Thyroid gland (tissue), 4 donors: Measurements from ENCODE around the gene SLC25A21.

Source experiments
- CTCF ChIP-seq, 6 experiments: fragments of 200-600 bp in 3 of 6; fragments of 450-650 bp in 3 of 6; sonication (generic) in 3 of 6; IDR thresholded peaks; one replicate each; pipeline ENCODE4 v1.5.1; 2016 to 2019; ENCODE audit warnings: antibody characterized with exemption in 6 of 6, mild to moderate bottlenecking in 2 of 6, inconsistent platforms in 1 of 6, moderate library complexity in 1 of 6
- POLR2A ChIP-seq, 2 donors: fragments of 450-650 bp; IDR thresholded peaks; one replicate each; pipeline ENCODE4 v1.6.1; 2017; ENCODE audit warnings: antibody characterized with exemption in 2 of 2, mild to moderate bottlenecking in 2 of 2, moderate library complexity in 1 of 2

- TF ChIP-seq CTCF (IDR thresholded peaks at IDR 0.05) = no peak
- no peak for TF ChIP-seq POLR2A (IDR thresholded peaks at IDR 0.05)
These were observed 224.1 kb downstream of the SLC25A21 start for GRCh38 chr14:36948157-36948859.
